Measurements from ENCODE around the gene IDE.

DNA sequence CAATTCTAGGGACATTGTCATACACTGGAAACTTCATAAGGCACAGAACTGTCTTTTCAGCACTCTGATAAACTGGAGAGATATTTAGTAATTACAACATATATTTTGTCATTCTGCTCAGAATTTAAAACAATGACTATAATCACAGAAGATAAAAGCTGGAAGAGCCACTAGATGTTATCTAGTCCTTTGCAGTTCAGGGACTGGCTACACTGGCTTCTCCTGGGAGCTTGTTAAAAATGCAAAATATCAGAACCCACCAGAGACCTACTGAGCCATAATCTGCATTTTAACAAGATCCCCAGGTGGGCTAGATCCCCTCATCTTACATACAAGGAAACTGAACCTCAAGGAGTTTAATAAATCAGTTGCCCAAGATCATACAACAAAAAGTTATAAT lies 32.3 kb downstream of the IDE start:
- TF ChIP-seq, protein P1, sequence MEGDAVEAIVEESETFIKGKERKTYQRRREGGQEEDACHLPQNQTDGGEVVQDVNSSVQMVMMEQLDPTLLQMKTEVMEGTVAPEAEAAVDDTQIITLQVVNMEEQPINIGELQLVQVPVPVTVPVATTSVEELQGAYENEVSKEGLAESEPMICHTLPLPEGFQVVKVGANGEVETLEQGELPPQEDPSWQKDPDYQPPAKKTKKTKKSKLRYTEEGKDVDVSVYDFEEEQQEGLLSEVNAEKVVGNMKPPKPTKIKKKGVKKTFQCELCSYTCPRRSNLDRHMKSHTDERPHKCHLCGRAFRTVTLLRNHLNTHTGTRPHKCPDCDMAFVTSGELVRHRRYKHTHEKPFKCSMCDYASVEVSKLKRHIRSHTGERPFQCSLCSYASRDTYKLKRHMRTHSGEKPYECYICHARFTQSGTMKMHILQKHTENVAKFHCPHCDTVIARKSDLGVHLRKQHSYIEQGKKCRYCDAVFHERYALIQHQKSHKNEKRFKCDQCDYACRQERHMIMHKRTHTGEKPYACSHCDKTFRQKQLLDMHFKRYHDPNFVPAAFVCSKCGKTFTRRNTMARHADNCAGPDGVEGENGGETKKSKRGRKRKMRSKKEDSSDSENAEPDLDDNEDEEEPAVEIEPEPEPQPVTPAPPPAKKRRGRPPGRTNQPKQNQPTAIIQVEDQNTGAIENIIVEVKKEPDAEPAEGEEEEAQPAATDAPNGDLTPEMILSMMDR (conservative IDR thresholded peaks at IDR 0.05): no peak
- TF ChIP-seq EZH2 (IDR thresholded peaks at IDR 0.05; ENCODE audit: low read depth): no peak
